Glutamatergic neuron (in vitro differentiated cells): Measurements from ENCODE around the gene ARL8A. TPM values are rescaled to one million over a fixed set of nuclear protein-coding genes. Genes with fewer than 3 reads are reported as not detected.

Source experiments
- DNase-seq: peaks from one replicate; pipeline ENCODE4 v3.0.0; 2022
- H3K27ac Mint-ChIP-seq: one replicate; pipeline ENCODE4 v1.8.0; 2020; ENCODE audit warnings: mild to moderate bottlenecking, mixed read lengths, inconsistent platforms; ENCODE audit not compliant: unreplicated experiment
- H3K27me3 Mint-ChIP-seq: one replicate; pipeline ENCODE4 v1.8.0; 2020; ENCODE audit warnings: mild to moderate bottlenecking, moderate library complexity, mixed read lengths, inconsistent platforms; ENCODE audit not compliant: unreplicated experiment
- H3K36me3 Mint-ChIP-seq: one replicate; pipeline ENCODE4 v1.8.0; 2020; ENCODE audit warnings: mild to moderate bottlenecking, mixed read lengths, inconsistent platforms; ENCODE audit not compliant: unreplicated experiment
- H3K4me1 Mint-ChIP-seq: one replicate; pipeline ENCODE4 v1.8.0; 2020; ENCODE audit warnings: mild to moderate bottlenecking, low read depth, mixed read lengths, inconsistent platforms; ENCODE audit not compliant: unreplicated experiment
- H3K4me3 Mint-ChIP-seq: one replicate; pipeline ENCODE4 v1.8.0; 2020; ENCODE audit warnings: mild to moderate bottlenecking, mixed read lengths, inconsistent platforms; ENCODE audit not compliant: unreplicated experiment
- H3K9me3 Mint-ChIP-seq: one replicate; pipeline ENCODE4 v1.8.0; 2020; ENCODE audit warnings: mild to moderate bottlenecking, moderate library complexity, mixed read lengths, inconsistent platforms; ENCODE audit not compliant: unreplicated experiment
- CTCF ChIP-seq: fragments of 200-600 bp; sonication (generic); IDR thresholded peaks from one replicate; pipeline ENCODE4 v1.5.0; 2021; ENCODE audit not compliant: partially characterized antibody, unreplicated experiment
- total RNA-seq: library from RNA; stranded (reverse); fragmentation: NEBNext Ultra II Directional; extraction: Animal tissue kit (Norgen Biotek cat#: 25700); gene quantifications from one replicate; pipeline ENCODE4 v1.2.1, GENCODE V29; 2021; ENCODE audit not compliant: unreplicated experiment

The ARL8A gene
- total RNA-seq, 1 donor from 2014 or later = 160 TPM

- Mint-ChIP-seq H3K27ac (no peak overlapping the region), H3K9me3 (peaks cover 6% of the 10 kb centered on the region), H3K4me1 (no peaks in the 10 kb centered on the region), H3K4me3 (no peak overlapping the region), H3K36me3 (no peaks in the 10 kb centered on the region), H3K27me3 (peaks cover 9% of the 10 kb centered on the region)
- TF ChIP-seq CTCF = no peak
- DNase-seq = no peak
These were observed 35.6 kb upstream of the ARL8A start for GRCh38 chr1:202179828-202180750.

GRCh38 chr1:202176949-202177927 lies 32.7 kb upstream of the ARL8A start:
- H3K27ac Mint-ChIP-seq = no peak overlapping the region
- H3K9me3 Mint-ChIP-seq = peaks cover 6% of the 10 kb centered on the region
- no peaks in the 10 kb centered on the region for H3K4me1 Mint-ChIP-seq
- H3K4me3 Mint-ChIP-seq = no peak overlapping the region
- no peak for TF ChIP-seq CTCF
- H3K27me3 Mint-ChIP-seq = peaks cover 3% of the 10 kb centered on the region
- H3K36me3 Mint-ChIP-seq = no peaks in the 10 kb centered on the region
- DNase-seq = no peak

GRCh38 chr1:202173993-202174392 lies 29.5 kb upstream of the ARL8A start:
- no peak for DNase-seq
- no peak for TF ChIP-seq CTCF
- H3K27me3 Mint-ChIP-seq = peaks cover 3% of the 10 kb centered on the region
- H3K4me1 Mint-ChIP-seq = no peaks in the 10 kb centered on the region
- no peak overlapping the region for H3K4me3 Mint-ChIP-seq
- H3K9me3 Mint-ChIP-seq = peaks cover 6% of the 10 kb centered on the region
- no peak overlapping the region for H3K27ac Mint-ChIP-seq
- no peaks in the 10 kb centered on the region for H3K36me3 Mint-ChIP-seq

- Mint-ChIP-seq H3K9me3 (peaks cover 5% of the 10 kb centered on the region), H3K27me3 (peaks cover 5% of the 10 kb centered on the region), H3K36me3 (no peaks in the 10 kb centered on the region), H3K4me1 (peaks cover 7% of the 10 kb centered on the region), H3K4me3 (no peak overlapping the region), H3K27ac (no peak overlapping the region)
- no peak for TF ChIP-seq CTCF
- DNase-seq = no peak
These were observed 27.4 kb upstream of the ARL8A start for GRCh38 chr1:202172015-202172355.
